ENCODE measurements around the gene HACL1.
"Not testable (repeated sequence)": the region's sequence is repeated elsewhere in the genome, so short reads cannot be mapped to it uniquely, and the experiment has no call there.

HACL1 gene

DNA sequence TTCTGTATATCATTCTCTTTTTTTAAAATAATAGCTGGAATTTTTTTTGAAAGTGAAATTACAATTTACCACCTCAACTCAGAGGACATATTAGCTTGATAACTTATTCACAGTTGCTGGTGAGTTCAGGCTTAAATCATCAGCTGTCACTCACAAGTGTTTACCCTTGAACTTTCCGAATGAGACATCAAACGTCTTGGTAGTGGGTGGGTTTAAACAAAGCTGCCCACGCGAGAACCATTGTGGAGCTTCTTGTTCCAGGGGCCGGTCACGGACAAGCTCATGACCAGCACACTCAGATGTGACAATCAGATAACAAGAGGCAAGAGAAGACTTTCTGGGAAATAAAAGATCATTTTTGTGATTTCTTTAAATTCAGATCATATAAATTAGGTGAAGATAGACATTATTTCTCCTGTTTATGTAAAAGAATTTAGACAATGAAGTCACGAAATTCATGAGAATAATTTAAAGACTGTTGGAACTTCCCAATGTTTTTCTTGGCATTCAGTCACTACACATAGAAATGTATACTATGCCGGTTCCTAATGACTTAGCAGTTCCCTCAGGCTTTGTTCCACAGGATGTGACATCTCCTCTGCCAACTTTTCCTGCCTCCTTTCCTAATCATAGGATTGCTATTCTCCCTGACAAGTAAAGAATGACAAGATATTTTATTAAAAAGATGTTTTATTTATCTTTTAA lies 29.4 kb upstream of the HACL1 start:
- no peak overlapping the region for H3K4me3 ChIP-seq
- H3K27ac ChIP-seq, result no peak overlapping the region
- 0 out of 2 replicates have a peak overlapping the region, but pooled peaks have one; percentile 12 for H3K4me2 ChIP-seq
- H3K9me3 ChIP-seq, result no peaks in the 10 kb centered on the region
- TF ChIP-seq Cebpa-rat (IDR thresholded peaks at IDR 0.05), result no peak
- no peaks in the 10 kb centered on the region for H3K27me3 ChIP-seq
- H3K9ac ChIP-seq, result no peak overlapping the region
- no peaks in the 10 kb centered on the region for H4K20me1 ChIP-seq
- no peaks in the 10 kb centered on the region for H3K36me3 ChIP-seq
- H3K4me1 ChIP-seq, result 0 out of 2 replicates have a peak, but pooled peaks cover 4% of the 10 kb centered on the region

DNA sequence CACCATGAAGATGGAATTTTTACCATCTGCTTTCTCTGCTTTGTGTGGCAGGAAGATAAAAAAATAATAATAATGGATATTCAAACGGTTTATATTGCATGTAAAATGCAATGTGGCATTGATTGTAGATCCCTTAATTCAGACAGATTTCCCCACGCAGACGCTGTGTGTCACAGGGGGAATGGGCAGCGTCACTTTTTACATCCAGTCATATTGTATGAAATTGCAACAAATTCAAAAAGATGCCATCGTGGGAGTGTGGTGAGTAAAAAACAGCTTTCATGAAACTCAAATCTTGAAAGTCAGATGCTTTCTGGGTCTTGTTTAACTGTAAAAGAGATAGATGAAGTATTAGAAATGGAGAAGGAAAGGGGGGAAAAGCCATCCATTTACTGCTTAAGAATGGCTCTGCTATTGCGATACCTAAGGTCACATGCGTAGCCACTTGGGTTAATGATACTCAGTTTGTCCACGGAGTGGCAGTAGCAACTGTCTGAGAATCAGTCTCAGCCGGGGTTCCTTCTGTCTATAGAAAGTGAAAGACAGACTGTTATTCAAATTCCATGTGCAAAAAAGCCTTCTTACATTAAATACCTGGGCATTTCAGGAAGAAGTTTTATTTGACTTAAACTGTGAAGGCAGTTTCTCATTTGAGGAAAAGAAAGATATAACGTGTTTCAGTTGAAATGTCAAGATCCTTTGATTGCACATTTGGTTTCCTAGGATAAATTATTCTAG lies 28.7 kb upstream of the HACL1 start:
- H3K9ac ChIP-seq, result no peak overlapping the region
- H3K9me3 ChIP-seq, result no peaks in the 10 kb centered on the region
- H3K4me3 ChIP-seq, result no peak overlapping the region
- H3K4me1 ChIP-seq, result peaks cover 7% of the 10 kb centered on the region; the same call in 1 of the 2 replicates
- H3K27ac ChIP-seq, result no peak overlapping the region
- H3K4me2 ChIP-seq, result 0 out of 2 replicates have a peak overlapping the region, but pooled peaks have one; percentile 12
- H3K27me3 ChIP-seq, result no peaks in the 10 kb centered on the region
- no peak for TF ChIP-seq Cebpa-rat (IDR thresholded peaks at IDR 0.05)
- H4K20me1 ChIP-seq, result no peaks in the 10 kb centered on the region
- H3K36me3 ChIP-seq, result no peaks in the 10 kb centered on the region

DNA sequence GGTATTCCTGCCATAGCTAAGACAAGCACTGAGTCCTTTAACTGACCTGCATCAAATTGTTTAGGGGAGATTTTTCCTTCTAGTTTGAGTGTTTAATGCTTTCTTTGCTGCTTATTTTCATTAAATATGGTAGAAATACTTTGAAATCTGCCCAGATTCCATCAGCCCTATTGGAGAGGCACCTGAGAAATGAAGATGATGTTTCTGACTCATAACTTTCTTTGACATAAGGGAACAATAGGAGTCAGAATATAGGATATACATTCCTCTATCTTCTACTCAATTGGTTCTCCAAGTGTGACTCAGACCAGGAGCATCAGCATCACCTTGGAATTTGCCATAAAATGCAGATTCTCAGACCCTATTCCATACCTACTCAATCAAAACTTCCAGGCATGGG lies 27.6 kb upstream of the HACL1 start:
- H3K4me3 ChIP-seq, result no peak overlapping the region
- no peaks in the 10 kb centered on the region for H3K9me3 ChIP-seq
- H3K27ac ChIP-seq, result no peak overlapping the region
- no peak for TF ChIP-seq Cebpa-rat (IDR thresholded peaks at IDR 0.05)
- no peaks in the 10 kb centered on the region for H3K27me3 ChIP-seq
- H3K4me1 ChIP-seq, result peaks cover 9% of the 10 kb centered on the region; the same call in 1 of the 2 replicates
- H3K36me3 ChIP-seq, result no peaks in the 10 kb centered on the region
- H3K4me2 ChIP-seq, result no peak overlapping the region
- no peak overlapping the region for H3K9ac ChIP-seq
- no peaks in the 10 kb centered on the region for H4K20me1 ChIP-seq

DNA sequence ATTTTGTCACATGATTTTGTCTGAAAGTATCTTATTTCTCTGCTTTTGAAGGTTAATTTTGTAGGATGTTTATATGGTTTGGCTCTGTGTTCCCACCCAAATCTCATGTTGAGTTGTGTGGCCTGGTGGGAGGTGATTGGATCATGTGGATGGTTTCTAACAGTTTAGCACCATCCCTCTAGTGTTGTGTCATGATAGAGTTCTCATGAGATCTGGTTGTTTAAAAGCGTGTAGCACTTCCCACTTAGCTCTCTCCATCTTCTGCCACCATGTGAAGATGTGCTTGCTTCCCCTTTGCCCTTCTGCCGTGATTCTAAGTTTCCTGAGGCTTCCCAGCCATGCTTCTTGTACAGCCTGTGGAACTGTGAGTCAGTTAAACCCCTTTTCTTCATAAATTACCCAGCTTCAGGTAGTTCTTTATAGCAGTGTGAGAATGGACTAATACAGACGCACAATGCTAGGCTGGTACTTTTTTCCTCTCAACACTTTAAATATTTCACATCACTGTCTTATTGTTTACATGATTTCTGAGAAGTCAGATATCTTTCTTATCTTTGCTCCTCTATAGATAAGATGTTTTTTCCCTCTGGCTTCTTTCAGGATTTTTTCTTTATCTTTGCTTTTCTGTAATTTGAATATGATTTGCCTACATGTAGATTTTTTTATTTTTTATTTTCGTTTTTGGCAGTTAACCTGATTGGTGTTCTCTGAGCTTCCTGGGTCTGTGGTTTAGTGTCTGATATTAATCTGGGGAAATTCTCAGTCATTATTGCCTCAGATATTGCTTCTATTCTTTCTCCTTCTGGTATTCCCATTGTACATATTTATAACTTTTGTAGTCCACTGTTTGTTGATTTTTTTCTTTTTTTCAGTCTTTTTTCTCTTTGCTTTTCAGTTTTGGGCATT lies 22.4 kb upstream of the HACL1 start:
- Histone ChIP-seq H3K4me3 (no peak overlapping the region), H3K27ac (no peak overlapping the region), H4K20me1 (no peaks in the 10 kb centered on the region), H3K4me1 (peaks cover 5% of the 10 kb centered on the region; the same call in 1 of the 2 replicates), H3K36me3 (no peaks in the 10 kb centered on the region), H3K27me3 (no peaks in the 10 kb centered on the region), H3K4me2 (no peak overlapping the region), H3K9ac (no peak overlapping the region), H3K9me3 (peaks cover 42% of the 10 kb centered on the region)
- TF ChIP-seq Cebpa-rat (IDR thresholded peaks at IDR 0.05), result no peak

DNA sequence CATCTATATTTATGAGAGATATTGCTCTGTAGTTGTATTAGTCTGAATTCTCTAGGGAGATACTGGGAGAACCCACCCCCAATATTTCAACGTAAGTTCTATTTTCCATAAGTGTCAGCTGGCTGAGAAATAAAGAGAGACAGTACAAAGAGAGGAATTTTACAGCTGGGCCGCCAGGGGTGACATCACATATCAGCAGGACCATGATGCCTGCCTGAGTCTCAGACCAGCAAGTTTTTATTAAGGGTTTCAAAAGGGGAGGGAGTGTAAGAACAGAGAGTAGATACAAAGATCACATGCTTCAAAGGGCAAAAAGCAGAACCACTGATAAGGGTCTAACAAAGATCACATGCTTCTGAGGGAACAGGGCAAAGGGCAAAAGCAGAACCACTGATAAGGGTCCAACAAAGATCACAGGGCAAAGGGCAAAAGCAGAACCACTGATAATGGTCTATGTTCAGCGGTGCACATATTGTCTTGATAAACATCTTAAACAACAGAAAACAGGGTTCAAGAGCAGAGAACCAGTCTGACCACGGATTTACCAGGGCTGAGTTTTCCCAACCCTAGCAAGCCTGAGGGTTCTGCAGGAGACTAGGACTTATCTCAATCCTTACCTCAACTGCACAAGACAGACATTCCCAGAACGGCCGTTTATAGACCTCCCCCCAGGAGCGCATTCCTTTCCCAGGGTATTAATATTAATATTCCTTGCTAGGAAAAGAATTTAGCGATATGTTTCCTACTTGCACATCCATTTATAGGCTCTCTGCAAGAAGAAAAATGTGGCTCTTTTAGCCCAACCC lies 18.5 kb upstream of the HACL1 start:
- H3K9me3 ChIP-seq, result peaks cover 48% of the 10 kb centered on the region
- not testable (repeated sequence) for H3K4me1 ChIP-seq, H3K4me3 ChIP-seq, H3K27me3 ChIP-seq, H3K9ac ChIP-seq, H3K36me3 ChIP-seq, H3K27ac ChIP-seq, H3K4me2 ChIP-seq, H4K20me1 ChIP-seq

DNA sequence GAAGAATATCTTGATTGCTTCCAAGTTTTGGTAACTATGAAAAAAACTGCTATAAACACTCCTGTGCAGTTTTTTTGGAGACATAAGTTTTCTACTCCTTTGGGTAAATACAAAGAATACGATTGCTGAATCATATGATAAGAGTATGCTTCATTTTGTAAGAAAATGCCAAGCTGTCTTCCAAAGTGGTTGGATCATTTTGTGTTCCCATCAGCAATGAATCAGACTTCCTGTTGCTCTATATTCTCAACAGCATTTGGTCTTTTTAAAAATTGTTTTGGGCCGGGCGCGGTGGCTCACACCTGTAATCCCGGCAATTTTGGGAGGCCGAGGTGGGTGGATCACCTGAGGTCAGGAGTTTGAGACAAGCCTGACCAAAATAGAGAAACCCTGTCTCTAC lies 14.7 kb upstream of the HACL1 start:
- Histone ChIP-seq H3K27ac (no peak overlapping the region), H3K27me3 (no peaks in the 10 kb centered on the region), H3K4me1 (no peaks in the 10 kb centered on the region), H3K36me3 (no peaks in the 10 kb centered on the region), H3K9me3 (peaks cover 28% of the 10 kb centered on the region), H3K4me3 (no peak overlapping the region), H3K4me2 (no peak overlapping the region), H3K9ac (no peak overlapping the region), H4K20me1 (no peaks in the 10 kb centered on the region)
- TF ChIP-seq Cebpa-rat (IDR thresholded peaks at IDR 0.05), result no peak

DNA sequence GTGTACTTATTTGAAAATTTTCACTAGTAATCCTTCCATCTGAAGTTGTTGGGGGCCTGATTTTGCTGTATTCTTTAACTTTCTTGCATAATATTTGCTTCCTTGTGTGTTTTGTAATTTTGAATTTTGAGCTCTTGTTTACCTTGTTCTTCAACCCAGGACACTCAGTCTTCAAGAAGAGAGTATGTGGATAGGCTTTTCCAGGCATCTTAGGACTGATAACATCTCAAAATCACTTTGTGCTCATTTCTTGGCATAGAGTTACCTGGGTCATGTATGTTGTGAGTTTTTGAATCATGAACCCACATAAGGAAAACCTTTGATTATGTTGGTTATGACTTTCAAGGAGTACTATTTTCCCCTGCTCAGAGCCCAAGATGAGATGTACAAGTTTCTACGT lies 13.6 kb upstream of the HACL1 start:
- no peak for TF ChIP-seq Cebpa-rat (IDR thresholded peaks at IDR 0.05)
- H3K4me2 ChIP-seq, result no peak overlapping the region
- H3K27ac ChIP-seq, result no peak overlapping the region
- peaks cover 17% of the 10 kb centered on the region for H3K9me3 ChIP-seq
- H3K27me3 ChIP-seq, result no peaks in the 10 kb centered on the region
- no peak overlapping the region for H3K9ac ChIP-seq
- no peaks in the 10 kb centered on the region for H3K36me3 ChIP-seq
- H3K4me3 ChIP-seq, result no peak overlapping the region
- H4K20me1 ChIP-seq, result no peaks in the 10 kb centered on the region
- no peaks in the 10 kb centered on the region for H3K4me1 ChIP-seq

DNA sequence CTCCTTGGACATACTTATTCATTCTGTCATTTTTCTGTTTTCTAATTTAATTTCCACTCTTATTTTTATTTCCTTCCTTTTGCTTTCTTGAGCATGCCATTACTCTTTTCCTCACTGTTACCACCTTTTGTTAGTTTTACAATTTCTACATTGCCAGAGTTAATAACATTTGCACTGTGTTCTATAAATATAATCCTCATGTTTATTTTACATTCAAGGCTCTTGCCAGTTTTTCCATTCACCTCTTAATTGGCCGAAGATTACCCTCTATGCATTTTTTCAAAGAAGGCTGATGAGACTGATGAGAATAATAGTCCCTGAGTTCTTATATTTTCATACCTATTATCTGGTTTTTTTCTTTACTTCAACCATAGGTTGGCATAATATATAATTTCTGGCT lies 10.6 kb upstream of the HACL1 start:
- H3K9me3 ChIP-seq, result no peaks in the 10 kb centered on the region
- no peaks in the 10 kb centered on the region for H3K36me3 ChIP-seq
- H3K4me3 ChIP-seq, result no peak overlapping the region
- no peaks in the 10 kb centered on the region for H4K20me1 ChIP-seq
- no peaks in the 10 kb centered on the region for H3K27me3 ChIP-seq
- TF ChIP-seq Cebpa-rat (IDR thresholded peaks at IDR 0.05), result no peak
- H3K27ac ChIP-seq, result no peak overlapping the region
- no peak overlapping the region for H3K4me2 ChIP-seq
- H3K4me1 ChIP-seq, result no peaks in the 10 kb centered on the region
- no peak overlapping the region for H3K9ac ChIP-seq

DNA sequence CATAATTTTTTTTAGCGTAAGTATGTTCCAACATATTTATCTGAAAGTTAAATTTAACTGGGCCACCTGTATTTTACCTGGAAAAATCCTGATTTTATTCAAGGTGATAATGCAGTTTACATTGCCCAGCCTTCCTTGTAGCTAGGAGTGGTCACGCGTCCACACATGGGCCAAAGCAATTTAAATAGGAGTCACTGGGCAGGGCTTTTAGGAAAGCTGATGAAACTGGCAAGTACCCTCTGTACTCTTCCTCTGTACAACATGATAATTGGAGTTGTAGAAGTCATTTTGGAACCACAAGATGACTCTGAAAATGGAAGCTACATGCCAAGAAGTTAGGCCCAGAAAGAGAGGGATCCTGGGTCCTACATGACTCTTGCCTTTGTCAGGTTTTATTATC lies 9.6 kb upstream of the HACL1 start:
- Histone ChIP-seq H3K4me2 (no peak overlapping the region), H4K20me1 (no peaks in the 10 kb centered on the region), H3K27ac (no peak overlapping the region), H3K36me3 (no peaks in the 10 kb centered on the region), H3K9ac (no peak overlapping the region), H3K9me3 (no peaks in the 10 kb centered on the region), H3K4me3 (no peak overlapping the region), H3K4me1 (no peaks in the 10 kb centered on the region), H3K27me3 (no peaks in the 10 kb centered on the region)
- no peak for TF ChIP-seq Cebpa-rat (IDR thresholded peaks at IDR 0.05)
